ENCODE results near the gene CDH4.
"Not testable (repeated sequence)": the region's sequence is repeated elsewhere in the genome, so short reads cannot be mapped to it uniquely, and the experiment has no call there.

CDH4 gene

GRCh38 chr20:61391812-61392520, 139.9 kb downstream of the CDH4 start:
- no peak for DNase-seq

- no peak for DNase-seq
Measured at GRCh38 chr20:61394088-61394799, 142.2 kb downstream of the CDH4 start.

- no peak for DNase-seq
Measured at GRCh38 chr20:61396262-61396848, 144.3 kb downstream of the CDH4 start.

- DNase-seq, result no peak
Measured at GRCh38 chr20:61397146-61397545, 145.1 kb downstream of the CDH4 start.

GRCh38 chr20:61397790-61398189, 145.7 kb downstream of the CDH4 start:
- DNase-seq, result no peak

DNA sequence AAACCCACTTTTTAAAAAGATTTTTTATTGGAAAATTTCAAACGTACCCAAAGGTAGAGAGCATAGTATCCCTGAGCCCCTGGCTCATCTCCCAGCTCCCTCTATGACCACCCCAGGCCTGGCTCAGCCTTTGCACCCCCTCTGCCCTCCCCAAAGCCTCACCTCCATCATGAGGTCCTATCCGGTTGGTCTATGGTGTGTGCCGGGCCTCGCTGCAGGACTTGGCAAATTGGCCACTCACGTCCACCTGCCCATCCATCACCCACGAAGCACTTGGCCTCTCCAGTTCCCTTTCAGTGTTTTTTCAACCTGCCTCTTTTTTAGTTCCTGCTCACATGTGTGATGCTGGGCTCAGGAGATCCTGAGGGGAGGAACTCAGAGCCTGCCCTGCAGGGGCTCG, 147.4 kb downstream of the CDH4 start:
- DNase-seq, result no peak

- DNase-seq, result no peak
Measured at GRCh38 chr20:61400499-61400898, 148.4 kb downstream of the CDH4 start.

- DNase-seq, result no peak
Measured at GRCh38 chr20:61404303-61404702, 152.2 kb downstream of the CDH4 start.

DNA sequence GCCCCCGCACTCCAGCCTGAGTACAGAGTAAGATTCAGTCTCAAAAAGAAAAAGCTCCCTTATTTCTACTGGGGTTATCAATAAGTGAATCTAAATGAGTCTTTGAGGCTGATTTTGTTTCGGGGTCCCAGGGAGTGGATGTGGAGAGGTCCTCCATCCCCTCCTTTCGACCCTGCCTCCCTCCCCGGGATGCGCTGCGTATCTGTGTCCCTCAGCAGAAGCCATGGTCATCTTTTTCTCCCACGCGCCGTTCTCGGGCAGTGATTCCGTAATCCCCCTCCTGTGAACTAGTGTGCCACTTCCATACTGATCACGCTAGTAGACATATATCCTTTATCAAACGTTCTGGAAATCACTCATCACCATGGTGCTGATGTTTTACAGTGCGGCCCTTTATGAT, 152.9 kb downstream of the CDH4 start:
- DNase-seq, result no peak

DNA sequence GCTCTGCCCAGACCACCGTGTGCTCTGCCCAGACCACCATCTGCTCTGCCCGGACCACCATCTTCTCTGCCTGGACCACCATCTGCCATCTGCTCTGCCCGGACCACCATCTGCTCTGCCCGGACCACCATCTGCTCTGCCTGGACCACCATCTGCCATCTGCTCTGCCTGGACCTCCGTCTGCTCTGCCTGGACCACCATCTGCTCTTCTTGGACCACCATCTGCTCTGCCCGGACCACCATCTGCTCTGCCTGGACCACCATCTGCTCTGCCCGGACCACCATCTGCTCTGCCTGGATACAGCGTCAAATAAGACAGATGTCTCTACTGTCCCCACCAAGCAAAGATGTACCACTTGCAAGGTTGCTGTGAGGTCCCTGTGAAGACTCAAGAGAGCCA, 154.7 kb downstream of the CDH4 start:
- DNase-seq, result not testable (repeated sequence)

DNA sequence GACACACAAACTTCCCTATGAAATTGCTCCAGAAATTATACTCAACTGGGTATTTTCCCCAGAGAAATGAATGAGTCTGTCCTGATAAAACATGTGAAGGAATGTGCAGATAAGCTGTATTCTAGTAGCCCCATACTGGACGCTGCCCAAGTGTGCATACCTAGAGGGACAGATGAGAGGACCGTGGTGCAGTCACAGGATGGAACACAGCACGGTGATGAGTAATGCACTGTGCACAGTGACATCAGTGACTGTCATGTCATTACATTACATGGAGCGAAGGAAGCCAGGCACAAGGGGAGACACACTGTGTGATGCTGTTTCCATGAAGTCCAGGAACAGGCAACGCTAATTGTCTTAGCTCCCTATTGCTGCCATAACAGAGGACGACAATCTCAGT, 155.5 kb downstream of the CDH4 start:
- no peak for DNase-seq

DNA sequence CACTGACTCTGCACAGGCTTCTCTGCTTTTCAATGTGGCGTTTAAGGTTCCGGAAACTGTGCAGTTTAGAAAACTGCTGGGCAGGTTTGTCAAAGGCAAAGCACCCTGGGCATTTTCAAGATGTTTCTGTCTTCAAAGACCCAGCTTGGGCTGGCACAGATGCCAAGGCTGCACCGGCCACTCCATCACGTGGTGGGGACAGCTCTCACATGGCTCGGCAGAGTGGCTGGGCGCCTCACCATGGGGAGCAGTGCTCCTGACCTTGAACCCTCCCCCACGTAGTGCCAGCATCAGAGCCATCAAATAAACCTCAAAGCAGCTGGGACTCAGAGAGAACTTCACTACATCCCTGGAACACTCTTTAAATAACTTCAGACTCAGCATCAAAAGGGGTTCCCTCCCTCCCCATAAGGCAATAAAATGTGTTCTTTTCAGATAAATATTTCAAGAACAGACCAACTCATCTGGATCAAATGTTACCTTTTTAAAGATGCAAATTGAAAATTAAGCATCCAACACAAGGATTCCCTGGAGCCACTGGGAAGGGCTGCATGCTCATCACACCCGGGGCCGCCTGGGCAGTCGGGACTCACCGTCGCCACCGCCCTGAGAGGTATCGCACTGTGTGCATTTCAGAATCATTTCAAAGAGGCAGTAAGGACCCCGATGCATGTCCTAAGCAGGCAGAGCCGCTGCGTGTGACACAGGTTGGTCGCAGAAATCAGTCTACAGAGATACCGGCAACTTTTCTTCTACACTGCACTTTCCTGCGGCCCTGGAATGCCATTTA, 157.1 kb downstream of the CDH4 start:
- no peak for DNase-seq

DNA sequence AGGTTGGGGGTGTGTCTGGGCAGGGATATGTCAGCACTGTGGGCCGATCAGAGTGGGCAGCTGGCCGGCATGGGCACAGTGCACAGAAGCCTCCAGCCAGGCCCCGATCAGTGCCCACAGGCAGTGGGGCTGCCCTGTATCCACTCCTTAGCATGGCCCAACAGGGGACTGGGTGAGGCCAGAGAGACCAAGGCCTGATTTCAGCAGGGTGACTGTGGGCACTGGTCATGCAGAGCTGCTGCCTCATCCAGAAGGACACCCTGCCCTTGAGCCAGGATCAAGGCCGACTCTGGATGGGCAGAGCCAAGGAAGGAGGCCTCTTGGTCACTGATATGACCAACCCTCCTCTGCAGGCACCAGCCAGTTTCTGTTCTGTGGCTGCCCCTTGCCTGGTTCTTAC, 159.7 kb downstream of the CDH4 start:
- DNase-seq, result no peak

- DNase-seq, result no peak
Measured at GRCh38 chr20:61413752-61414151, 161.7 kb downstream of the CDH4 start.

DNA sequence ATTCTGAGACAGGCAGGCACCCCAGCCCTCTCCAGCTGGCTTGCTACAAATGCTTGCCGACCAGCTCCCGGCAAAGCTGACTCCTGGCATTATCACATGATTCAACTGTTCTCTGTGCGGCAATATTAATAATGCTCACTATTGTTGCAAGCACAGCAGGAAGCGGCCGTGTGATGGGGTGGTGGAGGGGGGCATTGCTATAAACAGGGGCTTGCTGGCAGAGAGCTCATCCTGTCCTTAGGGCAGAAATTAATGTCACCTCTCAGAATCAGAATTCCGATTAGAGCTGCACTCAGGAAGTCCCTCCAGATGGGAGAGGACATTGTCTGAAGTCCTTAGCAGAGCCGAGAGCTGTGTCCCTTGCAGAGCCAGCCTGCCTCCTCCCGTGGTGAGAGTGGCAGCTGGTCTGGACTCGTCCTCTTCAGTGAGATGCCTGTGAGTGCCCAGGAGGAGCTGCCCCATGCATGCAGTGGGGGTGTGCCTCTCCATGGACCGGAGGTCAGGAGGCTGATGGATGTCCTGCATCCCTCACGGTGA, 162.5 kb downstream of the CDH4 start:
- no peak for DNase-seq

DNA sequence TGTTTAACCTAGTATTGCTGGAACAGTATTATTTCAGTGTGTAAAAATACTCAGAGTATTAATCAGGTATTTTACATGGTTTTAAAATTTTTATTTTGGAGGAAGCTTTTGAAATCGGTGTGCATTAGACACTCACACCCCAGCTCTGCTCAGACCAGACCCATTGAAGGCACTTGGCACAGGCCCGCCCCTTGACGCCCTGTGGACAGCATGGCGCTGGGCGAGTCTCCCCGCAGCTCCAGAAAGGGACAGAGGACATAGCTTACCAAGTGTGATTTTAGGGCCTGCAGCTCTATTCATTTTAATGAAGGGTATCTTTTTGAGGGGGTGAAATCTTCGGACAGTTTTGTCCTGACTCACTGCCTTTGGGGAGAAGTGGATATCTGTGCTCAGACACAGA, 164.5 kb downstream of the CDH4 start:
- no peak for DNase-seq

- DNase-seq, result no peak
Measured at GRCh38 chr20:61417221-61417941, 165.3 kb downstream of the CDH4 start.

GRCh38 chr20:61419010-61419409, 166.9 kb downstream of the CDH4 start:
- no peak for DNase-seq

GRCh38 chr20:61419501-61419900, 167.4 kb downstream of the CDH4 start:
- DNase-seq, result no peak

DNA sequence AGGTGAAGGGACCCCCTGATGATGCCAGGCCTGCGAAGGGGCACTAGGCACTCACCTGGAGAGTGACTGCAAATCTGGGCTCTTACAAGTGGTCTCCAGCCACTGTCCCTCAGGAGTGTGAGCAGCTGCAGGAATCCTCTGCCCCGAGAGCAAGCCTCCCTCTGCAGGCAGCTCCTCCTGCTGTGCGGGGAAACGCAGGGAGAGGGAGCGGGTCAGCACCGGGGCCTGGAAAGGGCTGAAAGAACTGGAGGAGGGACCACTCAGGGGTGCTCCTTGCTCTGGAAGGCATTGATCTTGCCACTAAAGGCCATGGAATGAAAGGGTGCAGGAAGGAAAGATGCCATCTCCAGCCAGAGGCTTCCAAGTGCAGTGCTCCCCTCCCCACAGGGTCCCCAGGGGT, 168.0 kb downstream of the CDH4 start:
- no peak for DNase-seq

- DNase-seq, result no peak
Measured at GRCh38 chr20:61420781-61421180, 168.7 kb downstream of the CDH4 start.

GRCh38 chr20:61422636-61423425, 170.8 kb downstream of the CDH4 start:
- no peak for DNase-seq

Measured in activated CD8-positive, alpha-beta memory T cell treated with anti-CD3 and anti-CD28 coated beads for 24 hours (primary cell).